ENCODE measurements around the gene DEFB131B. TPM values are rescaled to one million over a fixed set of nuclear protein-coding genes. Genes with fewer than 3 reads are reported as not detected.
A peak's percentile ranks its signal among the peaks of the same experiment; 100 is the strongest.

DEFB131B gene
- total RNA-seq, 4 donors from 2014 or later: not detected

GRCh38 chr11:71917646-71918140, 39.4 kb downstream of the DEFB131B start:
- no peak for DNase-seq (ENCODE audit: low spot score in 2 of 2)
- 93% methylated on average over 9 of the region's 9 CpGs for WGBS
- H3K27ac ChIP-seq: no peak overlapping the region
- peaks cover 63% of the 10 kb centered on the region for H3K36me3 ChIP-seq
- no peaks in the 10 kb centered on the region for H3K27me3 ChIP-seq
- TF ChIP-seq EP300 (IDR thresholded peaks at IDR 0.05): no peak
- TF ChIP-seq, protein P1, sequence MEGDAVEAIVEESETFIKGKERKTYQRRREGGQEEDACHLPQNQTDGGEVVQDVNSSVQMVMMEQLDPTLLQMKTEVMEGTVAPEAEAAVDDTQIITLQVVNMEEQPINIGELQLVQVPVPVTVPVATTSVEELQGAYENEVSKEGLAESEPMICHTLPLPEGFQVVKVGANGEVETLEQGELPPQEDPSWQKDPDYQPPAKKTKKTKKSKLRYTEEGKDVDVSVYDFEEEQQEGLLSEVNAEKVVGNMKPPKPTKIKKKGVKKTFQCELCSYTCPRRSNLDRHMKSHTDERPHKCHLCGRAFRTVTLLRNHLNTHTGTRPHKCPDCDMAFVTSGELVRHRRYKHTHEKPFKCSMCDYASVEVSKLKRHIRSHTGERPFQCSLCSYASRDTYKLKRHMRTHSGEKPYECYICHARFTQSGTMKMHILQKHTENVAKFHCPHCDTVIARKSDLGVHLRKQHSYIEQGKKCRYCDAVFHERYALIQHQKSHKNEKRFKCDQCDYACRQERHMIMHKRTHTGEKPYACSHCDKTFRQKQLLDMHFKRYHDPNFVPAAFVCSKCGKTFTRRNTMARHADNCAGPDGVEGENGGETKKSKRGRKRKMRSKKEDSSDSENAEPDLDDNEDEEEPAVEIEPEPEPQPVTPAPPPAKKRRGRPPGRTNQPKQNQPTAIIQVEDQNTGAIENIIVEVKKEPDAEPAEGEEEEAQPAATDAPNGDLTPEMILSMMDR (IDR thresholded peaks at IDR 0.05): no peak
- TF ChIP-seq POLR2AphosphoS5 (IDR thresholded peaks at IDR 0.05): no peak
- no peak for TF ChIP-seq POLR2A (IDR thresholded peaks at IDR 0.05)
- H3K4me1 ChIP-seq: no peaks in the 10 kb centered on the region
- no peaks in the 10 kb centered on the region for H3K9me3 ChIP-seq
- H3K4me3 ChIP-seq: no peak overlapping the region

GRCh38 chr11:71927820-71928736, 49.8 kb downstream of the DEFB131B start, which contains the start of gene XNDC1N:
XNDC1N (minus strand) TSS chr11:71928594; CDS start chr11:71923353, 5,241 bp downstream.
- WGBS: under 1% methylated on average over 40 of the region's 40 CpGs
- Histone ChIP-seq H3K9me3 (no peaks in the 10 kb centered on the region), H3K36me3 (no peaks in the 10 kb centered on the region), H3K4me3 (peak within 1 kb of the TSS; percentile 73), H3K4me1 (peaks cover 29% of the 10 kb centered on the region), H3K27me3 (no peaks in the 10 kb centered on the region), H3K27ac (peak within 1 kb of the TSS; percentile 88)
- peak; percentile 78 to 82 for DNase-seq (ENCODE audit: low spot score in 2 of 2)
- peak in 1 of 3 donors; percentile 6 for TF ChIP-seq POLR2AphosphoS5 (IDR thresholded peaks at IDR 0.05)
- TF ChIP-seq EP300 (IDR thresholded peaks at IDR 0.05): no peak
- TF ChIP-seq, protein P1 (IDR thresholded peaks at IDR 0.05): no peak
- TF ChIP-seq POLR2A (IDR thresholded peaks at IDR 0.05): no peak

GRCh38 chr11:71928737-71929443, 50.6 kb downstream of the DEFB131B start, which contains the start of gene RNF121:
RNF121 (plus strand) TSS chr11:71929046; CDS start chr11:71929062, 16 bp downstream.
- H3K27me3 ChIP-seq: no peaks in the 10 kb centered on the region
- peak within 1 kb of the TSS; percentile 88 for H3K27ac ChIP-seq
- H3K4me3 ChIP-seq: peak within 1 kb of the TSS; percentile 73
- peaks cover 35% of the 10 kb centered on the region for H3K4me1 ChIP-seq
- under 1% methylated on average over 32 of the region's 32 CpGs for WGBS
- peak; percentile 98 to 99 for DNase-seq (ENCODE audit: low spot score in 2 of 2)
- H3K36me3 ChIP-seq: no peaks in the 10 kb centered on the region
- no peak for TF ChIP-seq EP300 (IDR thresholded peaks at IDR 0.05)
- TF ChIP-seq, protein P1 (IDR thresholded peaks at IDR 0.05): no peak
- TF ChIP-seq POLR2A (IDR thresholded peaks at IDR 0.05): no peak
- peak in 1 of 3 donors; percentile 8 for TF ChIP-seq POLR2AphosphoS5 (IDR thresholded peaks at IDR 0.05)
- no peaks in the 10 kb centered on the region for H3K9me3 ChIP-seq

DNA sequence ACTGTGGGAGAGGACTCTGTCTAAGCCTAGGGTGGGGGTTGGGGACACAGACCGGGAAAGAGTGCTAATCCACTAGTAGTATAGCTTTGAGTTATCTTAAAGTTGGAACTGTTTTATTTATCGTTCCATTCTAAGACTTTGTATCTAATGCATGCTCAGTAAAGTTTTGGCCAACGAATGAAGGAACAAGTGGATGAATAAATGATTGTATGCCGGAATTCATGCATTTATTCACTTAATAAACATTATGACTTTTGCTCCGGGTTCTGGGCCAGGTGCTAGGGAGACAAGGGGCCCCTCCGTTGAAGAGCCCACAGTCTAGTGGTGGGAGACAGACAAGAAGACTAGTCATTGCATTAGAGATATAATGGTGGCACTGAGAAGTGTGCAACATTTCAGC, 51.2 kb downstream of the DEFB131B start:
- TF ChIP-seq, protein P1 (IDR thresholded peaks at IDR 0.05): no peak
- TF ChIP-seq POLR2A (IDR thresholded peaks at IDR 0.05): no peak
- TF ChIP-seq POLR2AphosphoS5 (IDR thresholded peaks at IDR 0.05): no peak
- no peak for TF ChIP-seq EP300 (IDR thresholded peaks at IDR 0.05)
- 6% methylated on average over 6 of the region's 6 CpGs for WGBS
- peak overlapping the region; percentile 73 for H3K4me3 ChIP-seq
- no peaks in the 10 kb centered on the region for H3K36me3 ChIP-seq
- H3K27ac ChIP-seq: no peak overlapping the region
- H3K9me3 ChIP-seq: no peaks in the 10 kb centered on the region
- peaks cover 39% of the 10 kb centered on the region for H3K4me1 ChIP-seq
- DNase-seq (ENCODE audit: low spot score in 2 of 2): no peak
- H3K27me3 ChIP-seq: no peaks in the 10 kb centered on the region
